OCI-LY3 (cell line): ENCODE results near the gene OR51F2.
"Not testable (repeated sequence)": the region's sequence is repeated elsewhere in the genome, so short reads cannot be mapped to it uniquely, and the experiment has no call there.

Source experiments
- H2AFZ ChIP-seq: fragments of 200-600, 300-600 bp; shearing (Covaris generic); 2 replicates; pipeline ENCODE4 v1.6.0; 2014; ENCODE audit warnings: antibody characterized with exemption, low read depth, low read length
- H3K27ac ChIP-seq: fragments of 200-600, 300-600 bp; sonication (generic); 2 replicates; pipeline ENCODE4 v1.5.1; 2014; ENCODE audit warnings: mild to moderate bottlenecking, low read length, moderate library complexity, mixed read lengths
- H3K27me3 ChIP-seq: fragments of 200-600, 300-600 bp; sonication (generic); 2 replicates; pipeline ENCODE4 v1.6.1; 2014; ENCODE audit warnings: low read depth, low read length, mixed read lengths
- H3K36me3 ChIP-seq: fragments of 200-600, 300-600 bp; sonication (generic); replicated peaks from 2 replicates; pipeline ENCODE3; 2014; ENCODE audit warnings: low read depth, low read length, mixed read lengths
- H3K4me1 ChIP-seq: fragments of 300-600, 200-600 bp; sonication (generic); 2 replicates; pipeline ENCODE4 v1.6.1; 2014; ENCODE audit warnings: low read length, mixed read lengths
- H3K4me2 ChIP-seq: fragments of 200-600, 300-600 bp; sonication (generic); 2 replicates; pipeline ENCODE4 v1.6.1; 2014; ENCODE audit warnings: low read length, mixed read lengths
- H3K4me3 ChIP-seq: fragments of 300-600, 200-600 bp; sonication (generic); 2 replicates; pipeline ENCODE4 v1.5.1; 2014; ENCODE audit warnings: antibody characterized with exemption, mild to moderate bottlenecking, low read length, moderate library complexity
- H3K79me2 ChIP-seq: fragments of 300-600, 200-600 bp; shearing (Covaris generic); 2 replicates; pipeline ENCODE4 v1.6.1; 2014; ENCODE audit warnings: mild to moderate bottlenecking, low read length, mixed read lengths
- H3K9ac ChIP-seq: fragments of 300-600, 200-600 bp; shearing (Covaris generic); 2 replicates; pipeline ENCODE4 v1.6.0; 2014; ENCODE audit warnings: mild to moderate bottlenecking, low read length, moderate library complexity
- H3K9me3 ChIP-seq: fragments of 200-600, 300-600 bp; shearing (Covaris generic); 2 replicates; pipeline ENCODE4 v1.6.1; 2014; ENCODE audit warnings: low read length, mixed read lengths; ENCODE audit not compliant: insufficient read depth
- H4K20me1 ChIP-seq: fragments of 200-600, 300-600 bp; sonication (generic); 2 replicates; pipeline ENCODE4 v1.6.1; 2016; ENCODE audit warnings: low read length, mixed read lengths; ENCODE audit not compliant: insufficient read depth
- CTCF ChIP-seq: fragments of 200-600, 300-600 bp; sonication (generic); IDR thresholded peaks from 2 replicates; pipeline ENCODE4 v1.5.1; 2014; ENCODE audit warnings: antibody characterized with exemption, low read length, low read depth
- EZH2phosphoT487 ChIP-seq: fragments of 200-600 bp; shearing (Covaris generic); IDR thresholded peaks from 2 replicates; pipeline ENCODE4 v1.6.1; 2018; ENCODE audit warnings: antibody characterized with exemption, mixed run types, low read depth

Gene OR51F2

DNA sequence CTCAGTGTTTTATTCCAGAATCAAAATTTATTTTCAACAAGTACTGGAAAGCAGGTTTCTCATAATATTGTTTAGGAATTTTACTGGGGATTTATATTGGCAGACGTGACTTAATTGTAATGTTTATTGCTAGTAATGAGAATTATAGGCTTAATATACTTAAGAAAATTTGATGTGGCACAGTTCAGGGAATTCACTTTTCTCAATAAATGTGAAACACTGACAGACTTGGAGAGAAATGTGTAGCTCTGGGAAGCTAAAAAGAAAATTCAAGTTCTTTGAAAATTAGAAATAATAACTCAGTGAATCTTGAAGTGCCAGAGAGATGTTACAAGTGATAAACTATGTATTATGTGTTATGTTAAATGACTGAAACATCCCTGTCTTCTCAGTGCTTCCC lies at the start of gene OR51F2:
TSS of gene OR51F2 (plus strand) at position 301 of the 400 bp plus-strand sequence. CDS start 101 bp downstream, outside the sequence.
- H3K27me3 ChIP-seq = no peaks in the 10 kb centered on the region
- H3K27ac ChIP-seq = no peak within 1 kb of the TSS
- no peaks in the 10 kb centered on the region for H3K36me3 ChIP-seq
- H3K4me1 ChIP-seq = no peaks in the 10 kb centered on the region
- H3K4me2 ChIP-seq = no peak within 1 kb of the TSS
- TF ChIP-seq EZH2phosphoT487 (no peak), CTCF (no peak)
- no peaks in the 10 kb centered on the region for H3K79me2 ChIP-seq
- H3K9me3 ChIP-seq = no peaks in the 10 kb centered on the region
- no peak within 1 kb of the TSS for H3K4me3 ChIP-seq
- no peak within 1 kb of the TSS for H3K9ac ChIP-seq
- no peak within 1 kb of the TSS for H2AFZ ChIP-seq
- H4K20me1 ChIP-seq = no peaks in the 10 kb centered on the region

GRCh38 chr11:4782454-4782853 lies 38.7 kb upstream of the OR51F2 start:
- Histone ChIP-seq H3K4me3 (no peak overlapping the region), H3K4me1 (no peaks in the 10 kb centered on the region), H4K20me1 (no peaks in the 10 kb centered on the region), H2AFZ (no peak overlapping the region), H3K36me3 (no peaks in the 10 kb centered on the region), H3K79me2 (no peaks in the 10 kb centered on the region), H3K27me3 (no peaks in the 10 kb centered on the region), H3K9ac (no peak overlapping the region), H3K9me3 (no peaks in the 10 kb centered on the region), H3K27ac (no peak overlapping the region), H3K4me2 (no peak overlapping the region)
- TF ChIP-seq CTCF = no peak
- no peak for TF ChIP-seq EZH2phosphoT487

GRCh38 chr11:4797206-4797605 lies 23.9 kb upstream of the OR51F2 start:
- Histone ChIP-seq H3K9ac (no peak overlapping the region), H3K36me3 (no peaks in the 10 kb centered on the region), H3K9me3 (no peaks in the 10 kb centered on the region), H3K4me3 (no peak overlapping the region), H3K4me2 (no peak overlapping the region), H4K20me1 (no peaks in the 10 kb centered on the region), H3K79me2 (no peaks in the 10 kb centered on the region), H2AFZ (no peak overlapping the region), H3K4me1 (no peaks in the 10 kb centered on the region), H3K27ac (no peak overlapping the region), H3K27me3 (no peaks in the 10 kb centered on the region; the same call in 1 of the 2 replicates)
- TF ChIP-seq EZH2phosphoT487 (no peak), CTCF (no peak)

DNA sequence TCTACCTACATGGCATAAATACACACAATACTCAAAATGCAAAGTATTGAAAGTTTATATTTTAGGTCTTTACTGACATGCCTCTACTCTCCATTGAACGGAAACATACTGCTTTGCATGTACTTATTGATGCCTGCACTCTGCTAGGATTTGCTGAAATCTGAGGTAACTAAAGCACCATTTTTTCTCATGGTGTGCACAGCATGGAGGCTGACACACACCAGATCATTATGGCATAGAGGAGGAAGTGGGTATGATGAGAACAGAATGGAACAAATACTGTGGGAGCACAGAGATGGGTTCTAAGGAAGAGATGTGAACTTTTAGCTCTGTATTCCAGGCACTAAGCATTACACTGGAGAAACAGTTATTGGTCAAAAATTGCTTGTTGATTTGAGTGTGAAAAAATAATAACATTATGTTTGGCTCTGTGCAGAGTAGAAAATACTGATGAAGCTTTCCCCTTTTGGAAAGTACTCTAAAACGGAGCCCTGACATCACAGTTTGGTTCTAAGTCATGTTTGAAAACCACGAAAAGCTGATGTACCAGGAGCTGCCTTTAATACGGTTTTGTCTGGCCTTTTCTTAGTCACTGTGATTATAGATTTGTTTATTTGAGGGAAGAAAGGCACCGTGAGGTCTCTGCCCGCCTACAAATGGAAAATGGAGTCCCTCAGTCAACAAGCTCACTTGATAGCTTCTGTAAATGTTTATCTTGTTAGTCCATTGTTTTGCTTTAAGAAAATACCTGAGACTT lies 22.5 kb upstream of the OR51F2 start:
- H3K27me3 ChIP-seq = no peaks in the 10 kb centered on the region
- H3K4me1 ChIP-seq = no peaks in the 10 kb centered on the region
- no peak overlapping the region; the same call in 1 of the 2 replicates for H3K4me2 ChIP-seq
- TF ChIP-seq EZH2phosphoT487 (no peak), CTCF (no peak)
- no peak overlapping the region for H2AFZ ChIP-seq
- no peaks in the 10 kb centered on the region for H3K9me3 ChIP-seq
- H3K27ac ChIP-seq = no peak overlapping the region
- no peak overlapping the region for H3K9ac ChIP-seq
- no peaks in the 10 kb centered on the region for H3K79me2 ChIP-seq
- no peaks in the 10 kb centered on the region for H4K20me1 ChIP-seq
- H3K4me3 ChIP-seq = no peak overlapping the region
- no peaks in the 10 kb centered on the region for H3K36me3 ChIP-seq

- not testable (repeated sequence) for H3K79me2 ChIP-seq, H3K4me2 ChIP-seq, H3K9ac ChIP-seq, H3K27ac ChIP-seq, H3K9me3 ChIP-seq, H3K27me3 ChIP-seq, H3K4me3 ChIP-seq, H3K36me3 ChIP-seq, H3K4me1 ChIP-seq, H2AFZ ChIP-seq, H4K20me1 ChIP-seq
Observed at GRCh38 chr11:4801316-4801715, 19.8 kb upstream of the OR51F2 start.
